PFSK-1 (cell line): ENCODE measurements around the gene KCNB1.

Experiments
- FOXP2 ChIP-seq: optimal IDR thresholded peaks from 2 replicates; pipeline ENCODE3; 2011; ENCODE audit warnings: borderline replicate concordance, control low read depth, inconsistent platforms; ENCODE audit not compliant: insufficient read depth; ENCODE audit errors: extremely low read length, extremely low read depth
- POLR2AphosphoS5 ChIP-seq: IDR thresholded peaks from 2 replicates; pipeline ENCODE4 v1.6.1; 2012; ENCODE audit warnings: low read depth, mild to moderate bottlenecking, control low read depth, low read length, moderate library complexity
- SIN3A ChIP-seq: IDR thresholded peaks from 2 replicates; pipeline ENCODE4 v1.6.1; 2012; ENCODE audit warnings: mild to moderate bottlenecking, low read length, moderate library complexity, borderline replicate concordance; ENCODE audit not compliant: insufficient read depth
- TAF1 ChIP-seq: IDR thresholded peaks from 2 replicates; pipeline ENCODE4 v1.6.1; 2012; ENCODE audit warnings: low read length, control low read depth, borderline replicate concordance; ENCODE audit not compliant: insufficient read depth
- TF ChIP-seq, protein P1 (sequence below), 2 experiments: IDR thresholded peaks; 2 replicates each; pipeline versions ENCODE4 v1.6.1 to v1.8.0; 2011 to 2012; ENCODE audit warnings: low read depth in 2 of 2, low read length in 2 of 2, control low read depth in 1 of 2, inconsistent platforms in 1 of 2, mild to moderate bottlenecking in 1 of 2, moderate library complexity in 1 of 2; ENCODE audit not compliant: insufficient read depth in 1 of 2

DNA sequence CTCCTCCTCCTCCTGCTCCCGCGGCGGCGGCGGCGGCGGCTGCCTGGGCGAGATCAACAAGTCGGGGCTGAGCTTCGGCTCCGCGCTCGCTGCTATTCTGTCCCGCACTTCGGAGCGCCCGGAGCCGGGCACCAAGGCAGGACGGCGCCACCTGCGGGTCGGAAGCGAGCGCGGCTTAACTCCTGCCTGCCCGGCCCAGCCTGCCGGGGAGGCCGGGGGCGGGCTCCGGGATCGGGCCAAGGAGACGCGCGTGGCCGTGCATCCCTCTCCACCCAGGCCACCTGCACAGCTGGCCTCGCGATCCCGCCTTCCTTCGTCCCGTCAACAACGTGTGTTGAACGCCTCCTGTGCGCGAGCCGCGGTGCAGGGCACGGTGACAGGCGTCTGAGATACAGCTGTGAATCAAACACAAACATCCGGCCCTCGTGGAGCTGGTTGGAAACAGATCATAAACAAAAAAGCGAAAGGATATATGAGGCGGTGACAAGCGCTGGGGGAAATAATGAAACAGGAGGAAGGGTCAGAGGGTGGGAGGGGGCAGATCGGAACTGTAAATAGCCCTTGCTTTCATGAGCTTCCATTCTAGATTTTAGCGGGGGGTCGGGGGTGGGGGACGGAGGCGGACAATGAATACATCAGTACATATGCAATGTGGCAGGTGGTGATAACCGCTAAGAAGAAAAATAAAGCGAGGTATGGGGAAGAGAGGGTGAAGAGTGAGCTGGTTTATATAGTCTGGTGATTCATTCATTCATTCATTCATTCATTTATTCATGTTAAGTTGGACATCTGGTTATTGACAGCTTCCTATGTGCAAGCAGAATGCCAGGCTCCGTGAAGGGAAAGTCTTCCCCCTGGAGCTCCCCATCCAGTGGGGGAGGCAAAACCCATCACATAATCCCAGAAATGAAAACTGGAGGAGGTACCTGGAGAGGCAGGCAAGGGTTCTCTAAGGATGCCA is 2.0 kb upstream of the KCNB1 start:
- no peak for TF ChIP-seq POLR2AphosphoS5
- peak; percentile 96 for TF ChIP-seq FOXP2
- TF ChIP-seq SIN3A, result peak; percentile 93
- TF ChIP-seq, protein P1, sequence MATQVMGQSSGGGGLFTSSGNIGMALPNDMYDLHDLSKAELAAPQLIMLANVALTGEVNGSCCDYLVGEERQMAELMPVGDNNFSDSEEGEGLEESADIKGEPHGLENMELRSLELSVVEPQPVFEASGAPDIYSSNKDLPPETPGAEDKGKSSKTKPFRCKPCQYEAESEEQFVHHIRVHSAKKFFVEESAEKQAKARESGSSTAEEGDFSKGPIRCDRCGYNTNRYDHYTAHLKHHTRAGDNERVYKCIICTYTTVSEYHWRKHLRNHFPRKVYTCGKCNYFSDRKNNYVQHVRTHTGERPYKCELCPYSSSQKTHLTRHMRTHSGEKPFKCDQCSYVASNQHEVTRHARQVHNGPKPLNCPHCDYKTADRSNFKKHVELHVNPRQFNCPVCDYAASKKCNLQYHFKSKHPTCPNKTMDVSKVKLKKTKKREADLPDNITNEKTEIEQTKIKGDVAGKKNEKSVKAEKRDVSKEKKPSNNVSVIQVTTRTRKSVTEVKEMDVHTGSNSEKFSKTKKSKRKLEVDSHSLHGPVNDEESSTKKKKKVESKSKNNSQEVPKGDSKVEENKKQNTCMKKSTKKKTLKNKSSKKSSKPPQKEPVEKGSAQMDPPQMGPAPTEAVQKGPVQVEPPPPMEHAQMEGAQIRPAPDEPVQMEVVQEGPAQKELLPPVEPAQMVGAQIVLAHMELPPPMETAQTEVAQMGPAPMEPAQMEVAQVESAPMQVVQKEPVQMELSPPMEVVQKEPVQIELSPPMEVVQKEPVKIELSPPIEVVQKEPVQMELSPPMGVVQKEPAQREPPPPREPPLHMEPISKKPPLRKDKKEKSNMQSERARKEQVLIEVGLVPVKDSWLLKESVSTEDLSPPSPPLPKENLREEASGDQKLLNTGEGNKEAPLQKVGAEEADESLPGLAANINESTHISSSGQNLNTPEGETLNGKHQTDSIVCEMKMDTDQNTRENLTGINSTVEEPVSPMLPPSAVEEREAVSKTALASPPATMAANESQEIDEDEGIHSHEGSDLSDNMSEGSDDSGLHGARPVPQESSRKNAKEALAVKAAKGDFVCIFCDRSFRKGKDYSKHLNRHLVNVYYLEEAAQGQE (IDR thresholded peaks at IDR 0.05; ENCODE audit: insufficient read depth in 1 of 2, low read depth in 2 of 2, low read length in 2 of 2), result peak; percentile 57 to 77; a peak in 3 of 4 replicates
- no peak for TF ChIP-seq TAF1
